ENCODE results near the gene CCDC28A. TPM values are rescaled to one million over a fixed set of nuclear protein-coding genes. Genes with fewer than 3 reads are reported as not detected.

CCDC28A gene
- polyA plus RNA-seq, 3 donors = 16.6 to 53.3 (median 42.6) TPM

DNA sequence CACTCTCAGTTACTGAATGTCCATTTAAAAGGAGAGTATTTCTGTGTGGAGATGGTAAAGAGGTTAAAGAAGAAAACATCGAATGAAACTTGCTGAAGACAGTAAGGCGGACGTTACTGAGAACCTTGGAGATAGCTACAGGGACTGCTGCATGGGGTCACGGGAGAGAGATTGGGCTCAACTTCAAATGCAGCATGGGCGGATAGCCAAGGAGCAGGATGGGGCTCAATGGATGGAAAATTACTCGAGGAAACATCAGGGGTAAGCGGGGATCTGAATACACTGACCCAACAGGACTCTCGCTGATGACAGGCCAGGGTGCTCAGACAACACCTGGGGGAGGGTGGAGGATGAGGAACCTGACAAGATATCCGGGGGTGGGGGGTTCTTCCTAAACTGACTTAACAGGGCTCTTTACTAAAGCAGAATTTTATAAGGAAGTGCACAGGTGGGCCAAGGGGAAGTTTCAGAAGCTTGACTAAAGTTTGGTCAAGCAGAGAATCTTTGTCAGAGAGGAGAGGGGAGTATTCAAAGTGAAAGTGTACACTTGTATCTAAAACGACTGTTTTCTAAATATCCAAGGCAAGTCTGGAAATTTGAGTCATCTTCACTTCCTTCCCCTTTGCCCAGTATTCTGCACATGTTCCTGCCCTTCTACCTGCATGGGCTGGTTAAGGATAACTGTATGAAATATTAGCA, 45.1 kb downstream of the CCDC28A start:
- Histone ChIP-seq H3K9ac (ENCODE audit: insufficient read depth, low read length, poor library complexity, severe bottlenecking) (no peak overlapping the region), H3K4me2 (replicated peaks; ENCODE audit: extremely low read depth, low read length, poor library complexity, severe bottlenecking) (peak overlapping the region; percentile 14), H2AFZ (ENCODE audit: insufficient read depth, low read depth, low read length, poor library complexity, severe bottlenecking) (no peak overlapping the region), H4K20me1 (ENCODE audit: insufficient read depth, low read length) (no peaks in the 10 kb centered on the region), H3K79me2 (ENCODE audit: insufficient read depth, low read length) (no peaks in the 10 kb centered on the region), H3K4me3 (replicated peaks in 1 of 3; ENCODE audit: low read depth in 2 of 3, low read length in 3 of 3) (no peak overlapping the region), H3K9me3 (replicated peaks in 1 of 2; ENCODE audit: control insufficient read depth in 1 of 2, insufficient read depth in 1 of 2, low read length in 2 of 2) (no peaks in the 10 kb centered on the region), H3K27me3 (ENCODE audit: control insufficient read depth in 2 of 2, insufficient read depth in 2 of 2, low read length in 2 of 2) (no peaks in the 10 kb centered on the region), H3K27ac (ENCODE audit: low read depth in 1 of 2, low read length in 2 of 2) (no peak overlapping the region), H3K4me1 (ENCODE audit: control insufficient read depth in 1 of 2, insufficient read depth in 2 of 2, low read length in 2 of 2) (peaks cover 7 to 9% of the 10 kb centered on the region in 2 donors), H3K36me3 (replicated peaks in 1 of 2; ENCODE audit: control insufficient read depth in 1 of 2, insufficient read depth in 2 of 2, low read length in 2 of 2) (no peaks in the 10 kb centered on the region)
- Mint-ChIP-seq H3K27ac (peak overlapping the region in 1 of 7 donors; percentile 27), H3K27me3 (ENCODE audit: low read depth in 3 of 3) (peaks cover 0 to 3% (median 0%) of the 10 kb centered on the region in 3 donors), H3K4me3 (peak overlapping the region in 1 of 2 donors; percentile 20), H3K36me3 (no peaks in the 10 kb centered on the region), H3K4me1 (peaks cover 14% of the 10 kb centered on the region), H3K9me3 (no peaks in the 10 kb centered on the region)
- DNase-seq = peak in 1 of 3 donors; percentile 7
- intact Hi-C loops (cut with micrococcal nuclease) = loop anchor here (5.0 to 10.0 kb wide), 3 partner anchors 166 to 546 kb away; partner anchors contain the start of gene REPS1 (in 2 of the 2)
- TF ChIP-seq, protein P1, sequence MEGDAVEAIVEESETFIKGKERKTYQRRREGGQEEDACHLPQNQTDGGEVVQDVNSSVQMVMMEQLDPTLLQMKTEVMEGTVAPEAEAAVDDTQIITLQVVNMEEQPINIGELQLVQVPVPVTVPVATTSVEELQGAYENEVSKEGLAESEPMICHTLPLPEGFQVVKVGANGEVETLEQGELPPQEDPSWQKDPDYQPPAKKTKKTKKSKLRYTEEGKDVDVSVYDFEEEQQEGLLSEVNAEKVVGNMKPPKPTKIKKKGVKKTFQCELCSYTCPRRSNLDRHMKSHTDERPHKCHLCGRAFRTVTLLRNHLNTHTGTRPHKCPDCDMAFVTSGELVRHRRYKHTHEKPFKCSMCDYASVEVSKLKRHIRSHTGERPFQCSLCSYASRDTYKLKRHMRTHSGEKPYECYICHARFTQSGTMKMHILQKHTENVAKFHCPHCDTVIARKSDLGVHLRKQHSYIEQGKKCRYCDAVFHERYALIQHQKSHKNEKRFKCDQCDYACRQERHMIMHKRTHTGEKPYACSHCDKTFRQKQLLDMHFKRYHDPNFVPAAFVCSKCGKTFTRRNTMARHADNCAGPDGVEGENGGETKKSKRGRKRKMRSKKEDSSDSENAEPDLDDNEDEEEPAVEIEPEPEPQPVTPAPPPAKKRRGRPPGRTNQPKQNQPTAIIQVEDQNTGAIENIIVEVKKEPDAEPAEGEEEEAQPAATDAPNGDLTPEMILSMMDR (IDR thresholded peaks at IDR 0.05) = no peak
- WGBS (ENCODE audit: insufficient coverage) = 83% methylated on average over 8 of the region's 10 CpGs

- peaks cover 12% of the 10 kb centered on the region for H3K4me1 Mint-ChIP-seq
- no peak overlapping the region for H3K4me3 ChIP-seq (replicated peaks in 1 of 3; ENCODE audit: low read depth in 2 of 3, low read length in 3 of 3)
- H3K9me3 ChIP-seq (replicated peaks in 1 of 2; ENCODE audit: control insufficient read depth in 1 of 2, insufficient read depth in 1 of 2, low read length in 2 of 2) = no peaks in the 10 kb centered on the region
- DNase-seq = no peak
- H3K36me3 Mint-ChIP-seq = no peaks in the 10 kb centered on the region
- peaks cover 0 to under 1% (median under 1%) of the 10 kb centered on the region in 7 donors for H3K9me3 Mint-ChIP-seq
- no peaks in the 10 kb centered on the region for H3K36me3 ChIP-seq (replicated peaks in 1 of 2; ENCODE audit: control insufficient read depth in 1 of 2, insufficient read depth in 2 of 2, low read length in 2 of 2)
- H3K9ac ChIP-seq (ENCODE audit: insufficient read depth, low read length, poor library complexity, severe bottlenecking) = no peak overlapping the region
- intact Hi-C loops (cut with micrococcal nuclease) = no loop called here
- H3K4me2 ChIP-seq (replicated peaks; ENCODE audit: extremely low read depth, low read length, poor library complexity, severe bottlenecking) = no peak overlapping the region
- 60% methylated on average over 2 of the region's 4 CpGs for WGBS (ENCODE audit: insufficient coverage)
- no peaks in the 10 kb centered on the region for H3K79me2 ChIP-seq (ENCODE audit: insufficient read depth, low read length)
- no peak overlapping the region for H3K4me3 Mint-ChIP-seq
- no peaks in the 10 kb centered on the region for H3K27me3 ChIP-seq (ENCODE audit: control insufficient read depth in 2 of 2, insufficient read depth in 2 of 2, low read length in 2 of 2)
- H2AFZ ChIP-seq (ENCODE audit: insufficient read depth, low read depth, low read length, poor library complexity, severe bottlenecking) = no peak overlapping the region
- no peaks in the 10 kb centered on the region for H4K20me1 ChIP-seq (ENCODE audit: insufficient read depth, low read length)
- no peaks in the 10 kb centered on the region for H3K27me3 Mint-ChIP-seq (ENCODE audit: low read depth in 3 of 3)
- H3K27ac ChIP-seq (ENCODE audit: low read depth in 1 of 2, low read length in 2 of 2) = no peak overlapping the region
- TF ChIP-seq, protein P1 (IDR thresholded peaks at IDR 0.05) = no peak
- H3K27ac Mint-ChIP-seq = no peak overlapping the region
- H3K4me1 ChIP-seq (ENCODE audit: control insufficient read depth in 1 of 2, insufficient read depth in 2 of 2, low read length in 2 of 2) = peaks cover 7 to 9% of the 10 kb centered on the region in 2 donors
These were observed 48.0 kb downstream of the CCDC28A start for GRCh38 chr6:138821519-138821918.
